Adrenal gland (tissue), 12 donors: ENCODE measurements around the gene CENPC. TPM values are rescaled to one million over a fixed set of nuclear protein-coding genes. Genes with fewer than 3 reads are reported as not detected.
A peak's percentile ranks its signal among the peaks of the same experiment; 100 is the strongest.
"Not testable (repeated sequence)": the region's sequence is repeated elsewhere in the genome, so short reads cannot be mapped to it uniquely, and the experiment has no call there.

Experiments used
- DNase-seq, 7 donors: peaks; one replicate each; pipeline ENCODE4 v3.0.0-alpha.2; 2019 to 2020
- H3K27ac ChIP-seq, 5 donors: fragments of 200-600 bp; sonication (generic) in 4 of 5; 1 replicate in 3 of 5; 2 replicates in 2 of 5; pipeline versions ENCODE4 v1.5.1 to v1.8.0; 2016 to 2020; ENCODE audit warnings: mild to moderate bottlenecking in 1 of 5
- H3K27me3 ChIP-seq: fragments of 200-600 bp; 2 replicates; pipeline ENCODE4 v1.8.0; 2021
- H3K36me3 ChIP-seq, 2 donors: fragments of 200-600 bp; replicated peaks in 1 of 2; 1 replicate in 1 of 2; 2 replicates in 1 of 2; pipeline versions ENCODE4 v1.5.1 to v1.8.0; 2018 to 2022
- H3K4me1 ChIP-seq, 2 donors: fragments of 200-600 bp; replicated peaks in 1 of 2; 1 replicate in 1 of 2; 2 replicates in 1 of 2; pipeline versions ENCODE4 v1.5.1 to v1.8.0; 2018 to 2021
- H3K4me3 ChIP-seq, 4 donors: fragments of 200-600 bp; sonication (generic) in 3 of 4; one replicate each; pipeline ENCODE4 v1.5.1; 2016 to 2018
- H3K9me3 ChIP-seq, 3 donors: fragments of 200-600 bp; sonication (generic) in 1 of 3; replicated peaks in 1 of 3; 1 replicate in 2 of 3; 2 replicates in 1 of 3; pipeline versions ENCODE4 v1.5.1 to v1.8.0; 2016 to 2021
- CTCF ChIP-seq, 6 experiments: fragments of 450-650 bp in 4 of 6; fragments of 200-600 bp in 2 of 6; sonication (generic) in 1 of 6; IDR thresholded peaks; 1 replicate in 5 of 6; 2 replicates in 1 of 6; pipeline versions ENCODE4 v1.5.1 to v1.8.0; 2016 to 2021; ENCODE audit warnings: antibody characterized with exemption in 6 of 6, mild to moderate bottlenecking in 2 of 6, moderate library complexity in 1 of 6
- POLR2A ChIP-seq, 2 donors: fragments of 450-650 bp; IDR thresholded peaks; one replicate each; pipeline ENCODE4 v1.6.1; 2017; ENCODE audit warnings: antibody characterized with exemption in 2 of 2, mild to moderate bottlenecking in 2 of 2, moderate library complexity in 1 of 2
- WGBS, 4 donors: extraction: QIAGEN DNeasy Blood & Tissue Kit in 2 of 4; methylation state at CpG; one replicate each; pipeline versions ENCODE4 v1.1.5 to v1.1.7; 2013 to 2017; 5-methylcytosine and 5-hydroxymethylcytosine counted together
- intact Hi-C, 2 donors: fragments of 100-400 bp; cut with DNase I; formaldehyde crosslinking; loops; one replicate each; pipeline versions ENCODE4 v1.14.1 to v1.15.0; 2022 to 2023
- polyA plus RNA-seq, 3 donors: library from polyadenylated mRNA; stranded (reverse); fragments of 200-250 nt in 2 of 3; fragments of 350-450 nt in 1 of 3; fragmentation: Illumina TruSeq in 1 of 3; extraction: RNeasy Lipid Tissue Mini Kit (QIAGEN cat#74804) in 1 of 3; gene quantifications; one replicate each; pipeline ENCODE4 v1.2.3, GENCODE V29; 2013 to 2014
- total RNA-seq, 9 donors: library from RNA; depleted of rRNA in 4 of 9; stranded (reverse); fragments of >200 nt in 4 of 9; fragments of 120-200 nt in 1 of 9; fragmentation: NEBNext Ultra II Directional in 1 of 9; extraction: Animal tissue kit (Norgen Biotek cat#: 25700) in 1 of 9; gene quantifications; one replicate each; pipeline versions ENCODE4 v1.1.0 to v1.2.4, GENCODE V29; 2013 to 2023
- donor health status: healthy with polysubstance abuse.
- donor health status: Bipolar disorder and iron deficiency.
- donor health status: DM: yes; HTN: yes; CAD: no.
- donor health status: DM: no; HTN: no; CAD: no.
- donor health status: DM: no; HTN: no; CAD: no.
- donor health status: DM: yes; HTN: yes; CAD: no.

Gene CENPC
- total and polyA plus RNA-seq, 12 donors = 5.8 to 31.1 (median 16.6) TPM

- no peaks in the 10 kb centered on the region for H3K27me3 ChIP-seq
- no peaks in the 10 kb centered on the region for H3K9me3 ChIP-seq
- peaks cover 0 to 3% of the 10 kb centered on the region in 2 donors for H3K36me3 ChIP-seq
- no peak overlapping the region for H3K4me3 ChIP-seq
- intact Hi-C loops = no loop called here
- no peak overlapping the region for H3K27ac ChIP-seq
- 90 to 95% (median 93%) methylated on average over 6 to 7 of the region's 7 CpGs for WGBS, 4 donors
- DNase-seq = peak in 1 of 7 donors; percentile 17
- H3K4me1 ChIP-seq = no peaks in the 10 kb centered on the region
- no peak for TF ChIP-seq CTCF (IDR thresholded peaks at IDR 0.05)
Measured at GRCh38 chr4:67465032-67465762, 80.1 kb downstream of the CENPC start.

GRCh38 chr4:67460574-67460973 is 84.7 kb downstream of the CENPC start:
- 91 to 100% (median 95%) methylated on average over 2 of the region's 2 CpGs for WGBS, 4 donors
- Histone ChIP-seq H3K27ac (no peak overlapping the region), H3K27me3 (no peaks in the 10 kb centered on the region), H3K4me1 (peaks cover 0 to 3% of the 10 kb centered on the region in 2 donors), H3K4me3 (no peak overlapping the region), H3K9me3 (no peaks in the 10 kb centered on the region), H3K36me3 (no peaks in the 10 kb centered on the region)
- TF ChIP-seq POLR2A (IDR thresholded peaks at IDR 0.05) = no peak
- no peak for TF ChIP-seq CTCF (IDR thresholded peaks at IDR 0.05)
- intact Hi-C loops = no loop called here
- DNase-seq = no peak

GRCh38 chr4:67459164-67459563 is 86.1 kb downstream of the CENPC start:
- H3K27me3 ChIP-seq = no peaks in the 10 kb centered on the region
- no peaks in the 10 kb centered on the region for H3K9me3 ChIP-seq
- no peak overlapping the region for H3K4me3 ChIP-seq
- no peak overlapping the region for H3K27ac ChIP-seq
- no peaks in the 10 kb centered on the region for H3K36me3 ChIP-seq
- intact Hi-C loops = no loop called here
- peaks cover 0 to 3% of the 10 kb centered on the region in 2 donors for H3K4me1 ChIP-seq
- TF ChIP-seq CTCF (IDR thresholded peaks at IDR 0.05) (no peak), POLR2A (IDR thresholded peaks at IDR 0.05) (no peak)
- 73 to 95% (median 95%) methylated on average over 3 of the region's 3 CpGs for WGBS, 4 donors
- DNase-seq = no peak

- no peaks in the 10 kb centered on the region for H3K36me3 ChIP-seq
- H3K4me1 ChIP-seq = peaks cover 0 to 3% of the 10 kb centered on the region in 2 donors
- 58 to 60% (median 58%) methylated on average over 5 of the region's 5 CpGs for WGBS, 4 donors
- no peak overlapping the region for H3K27ac ChIP-seq
- DNase-seq = peak in 3 of 7 donors; percentile 38 to 57 (median 53)
- intact Hi-C loops = no loop called here
- no peaks in the 10 kb centered on the region for H3K27me3 ChIP-seq
- TF ChIP-seq CTCF (IDR thresholded peaks at IDR 0.05) = no peak
- TF ChIP-seq POLR2A (IDR thresholded peaks at IDR 0.05) = no peak
- H3K9me3 ChIP-seq = no peaks in the 10 kb centered on the region
- no peak overlapping the region for H3K4me3 ChIP-seq
Measured at GRCh38 chr4:67456577-67457196, 88.6 kb downstream of the CENPC start.

- H3K27ac ChIP-seq, DNase-seq, H3K4me1 ChIP-seq, H3K27me3 ChIP-seq, H3K4me3 ChIP-seq, intact Hi-C loops, H3K9me3 ChIP-seq, H3K36me3 ChIP-seq: not testable (repeated sequence)
- 80 to 95% (median 89%) methylated on average over 2 of the region's 2 CpGs for WGBS, 4 donors
Measured at GRCh38 chr4:67452846-67453205, 92.5 kb downstream of the CENPC start.
